GM18498 (cell line): ENCODE measurements around the gene VGLL3.

Experiments used
- ATAC-seq: cut with Tn5 transposase; IDR thresholded peaks from one replicate; pipeline ENCODE4 v1.9.1; 2021; ENCODE audit warnings: mild to moderate bottlenecking, moderate library complexity; ENCODE audit not compliant: unreplicated experiment

Gene VGLL3

DNA sequence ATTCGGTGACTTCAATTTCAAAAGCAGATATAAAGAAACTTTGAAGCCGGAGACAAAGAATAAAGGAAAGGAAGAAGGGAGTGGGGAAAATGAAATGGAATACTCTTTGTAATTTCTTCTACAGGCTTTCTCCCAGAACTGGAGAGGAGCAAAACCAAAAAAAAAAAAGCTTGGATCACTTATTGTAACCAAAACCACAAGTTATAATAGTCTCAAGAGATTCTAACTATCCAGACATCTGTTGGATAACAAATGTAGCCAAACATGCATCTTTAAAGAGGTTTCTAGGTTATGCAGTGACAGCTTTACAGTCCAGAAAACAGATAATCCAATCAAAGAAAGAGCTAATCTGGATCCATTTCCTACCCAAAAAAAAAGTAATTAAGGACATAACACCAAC is 36.2 kb downstream of the VGLL3 start:
- no peak for ATAC-seq

DNA sequence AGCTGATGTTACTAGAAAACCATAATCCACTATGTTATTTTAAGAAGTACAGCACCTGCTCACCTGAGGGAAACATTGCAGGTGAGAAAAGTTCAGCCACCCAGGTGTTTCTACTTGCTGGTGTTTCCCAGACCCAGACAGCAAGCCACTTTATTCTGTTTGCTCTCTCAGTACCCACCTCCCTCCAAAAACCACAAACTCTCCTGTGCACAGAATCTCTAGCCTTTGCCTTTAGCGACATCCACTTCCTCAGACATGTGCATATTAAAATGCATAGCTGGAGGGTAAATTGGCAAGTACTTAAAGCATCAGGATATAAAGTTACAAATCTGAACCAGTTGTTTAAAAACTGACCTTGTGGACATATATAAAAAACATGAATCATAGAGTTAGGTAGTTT is 36.7 kb downstream of the VGLL3 start:
- no peak for ATAC-seq

DNA sequence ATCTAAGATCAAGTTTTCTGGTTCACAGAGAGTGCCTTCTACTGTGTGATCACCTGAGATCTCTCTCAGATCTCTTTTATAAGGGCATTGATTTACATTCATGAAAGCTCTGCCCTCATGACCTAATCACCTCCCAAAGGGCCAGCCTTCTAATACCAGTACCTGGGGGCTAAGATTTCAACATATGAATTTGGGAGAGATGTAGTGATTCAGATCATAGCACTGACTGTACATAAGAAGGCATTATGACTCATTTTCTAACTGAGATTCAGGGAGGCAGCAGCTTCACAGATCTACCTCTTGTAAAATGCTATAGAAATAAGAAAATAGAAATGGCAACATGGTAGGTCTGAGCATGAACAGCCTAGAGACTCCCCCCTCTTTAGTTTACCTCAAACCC is 39.6 kb downstream of the VGLL3 start:
- no peak for ATAC-seq

DNA sequence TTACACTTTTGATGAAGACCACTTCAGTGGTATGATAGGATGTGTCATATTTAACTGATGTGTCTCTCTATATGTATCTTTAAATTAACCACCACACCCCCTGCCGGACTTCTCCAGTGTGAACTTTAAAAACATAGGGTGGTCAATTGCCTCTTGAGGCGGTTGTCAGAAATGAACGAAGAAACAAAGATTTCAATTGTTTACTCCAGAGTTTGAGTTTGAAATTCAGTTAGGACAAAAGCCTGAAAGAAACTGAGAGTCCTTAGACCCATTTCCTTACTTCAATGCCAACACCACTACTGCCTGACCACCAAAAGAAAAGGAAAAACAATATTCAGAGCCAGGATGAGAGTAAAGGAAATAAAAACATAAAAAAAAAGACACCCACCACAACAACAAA is 40.2 kb downstream of the VGLL3 start:
- no peak for ATAC-seq

DNA sequence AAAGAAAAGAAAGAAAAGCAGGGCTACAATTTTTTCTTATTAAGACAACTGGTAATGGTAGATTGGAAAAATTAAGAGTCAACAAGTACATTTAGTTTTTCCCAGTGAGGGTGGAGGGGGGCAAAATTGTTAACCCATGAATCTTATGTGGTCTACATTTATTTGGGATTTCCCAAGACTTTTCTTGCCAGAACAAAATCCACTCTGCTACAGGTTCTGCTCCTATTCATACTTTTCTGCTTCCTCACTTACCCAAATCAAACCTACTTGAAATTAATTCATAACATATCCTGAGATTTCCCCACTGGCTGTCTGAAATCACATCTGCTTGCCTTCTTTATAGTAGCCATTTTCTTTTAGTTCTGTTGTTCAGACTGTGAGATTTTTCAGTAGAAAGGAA is 41.1 kb downstream of the VGLL3 start:
- no peak for ATAC-seq

DNA sequence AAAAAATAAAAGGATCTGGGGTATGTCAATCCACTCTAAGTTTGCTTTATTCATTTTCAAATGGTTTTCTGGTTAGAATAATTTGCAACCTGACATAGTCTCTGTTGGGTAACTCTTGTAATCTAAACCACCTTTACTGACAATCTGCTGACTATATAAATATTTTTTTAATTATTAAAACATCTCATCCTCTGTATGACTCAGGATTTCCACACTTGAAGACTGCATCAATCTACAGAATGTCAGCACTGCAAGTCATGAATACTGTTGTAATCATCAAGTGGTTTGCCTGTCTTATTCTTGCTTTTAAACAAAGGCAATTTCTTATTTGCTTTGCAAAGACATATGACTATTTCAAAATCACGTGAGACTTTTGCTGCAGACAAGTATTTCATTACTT is 42.1 kb downstream of the VGLL3 start:
- no peak for ATAC-seq

DNA sequence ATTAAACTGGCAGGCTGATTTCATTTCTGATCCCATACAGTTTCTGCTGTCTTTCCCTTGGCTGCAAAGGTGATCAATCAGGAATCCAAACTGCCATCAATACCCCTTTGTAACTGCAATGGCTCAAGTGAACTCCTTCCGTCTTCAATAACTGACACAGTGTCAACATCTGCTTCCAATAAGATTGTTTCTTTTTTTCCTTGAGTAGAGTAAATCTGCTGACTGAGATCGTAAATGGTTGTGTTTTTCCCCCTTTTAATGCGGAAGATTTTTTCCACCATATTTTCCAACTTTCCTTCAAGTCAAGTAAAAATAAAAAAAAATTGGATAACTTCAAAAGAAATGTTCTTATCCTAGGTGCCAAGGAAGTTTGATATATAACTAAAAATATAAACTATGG is 48.7 kb downstream of the VGLL3 start:
- no peak for ATAC-seq

DNA sequence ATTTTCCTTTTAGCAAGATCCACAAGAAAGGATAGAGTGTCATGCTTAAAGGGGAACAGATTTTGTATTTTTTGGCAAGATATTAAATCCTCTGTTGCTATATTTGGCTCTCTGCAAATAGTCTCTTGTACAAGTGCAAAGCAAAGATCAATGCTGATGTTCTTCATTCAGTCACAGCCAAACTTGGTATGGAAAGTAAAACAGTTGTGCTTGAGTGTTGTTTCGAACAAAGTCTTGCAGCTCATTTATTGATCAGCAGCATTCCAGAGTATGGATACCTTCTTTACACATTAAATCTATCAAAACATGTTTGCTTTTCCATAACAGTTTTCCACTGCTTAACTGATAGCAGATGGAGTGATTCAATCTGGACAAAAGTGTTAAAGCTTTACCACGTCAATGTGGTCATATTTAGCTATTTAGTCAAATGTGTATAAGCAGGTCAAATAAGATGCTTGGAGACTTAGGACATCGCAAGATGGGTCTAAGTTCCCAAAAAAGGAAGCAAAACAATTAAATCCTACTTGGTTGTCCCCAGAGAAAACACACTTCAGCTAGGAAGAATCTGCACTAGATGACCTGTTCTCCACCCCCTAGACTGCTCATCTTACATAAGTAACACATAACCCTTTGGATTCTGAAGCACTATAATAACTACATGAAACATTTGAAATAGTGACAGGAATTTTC is 52.4 kb downstream of the VGLL3 start:
- ATAC-seq: no peak

DNA sequence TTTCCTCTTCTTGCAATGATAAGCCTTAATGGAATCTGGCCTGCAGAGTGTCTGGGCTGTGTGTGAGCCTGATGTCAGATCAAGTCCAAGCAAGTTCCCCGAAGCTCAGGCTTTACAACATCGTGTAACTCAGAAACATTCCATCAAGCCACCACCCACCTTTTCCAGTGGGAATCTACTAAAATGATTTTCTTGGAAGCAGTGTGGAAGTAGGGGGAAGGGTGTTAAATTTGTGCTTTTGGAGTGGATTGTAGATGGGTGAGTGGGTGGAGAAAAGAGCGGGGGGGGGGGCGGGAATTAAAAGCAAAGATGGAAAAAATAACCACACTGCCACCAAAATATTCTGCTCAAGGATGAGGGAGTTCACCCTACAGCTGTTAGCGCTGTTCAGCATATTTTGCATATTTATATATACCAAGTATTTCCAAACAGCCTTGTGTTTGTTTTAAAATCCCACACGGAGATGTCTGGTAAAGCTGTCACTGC is 53.6 kb downstream of the VGLL3 start:
- ATAC-seq: no peak

DNA sequence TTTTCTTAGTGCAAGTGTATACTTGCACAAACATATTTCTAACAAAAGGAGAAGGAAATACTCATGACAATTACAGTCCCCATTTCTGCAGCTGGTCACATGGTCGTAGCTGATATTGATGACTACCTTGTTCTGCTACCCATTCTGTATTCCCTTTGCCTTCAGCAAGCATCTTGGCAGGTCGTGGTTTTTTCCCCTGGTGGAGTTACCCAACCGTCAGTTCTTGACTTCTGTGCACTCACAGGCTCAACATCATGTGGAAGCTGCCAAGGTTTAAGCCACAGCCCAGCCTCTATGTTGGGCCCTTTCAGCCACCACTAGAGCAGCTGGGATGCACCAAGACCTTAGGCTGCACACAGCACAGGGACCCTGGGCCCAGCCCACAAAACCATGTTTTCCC is 56.1 kb downstream of the VGLL3 start:
- ATAC-seq: no peak

DNA sequence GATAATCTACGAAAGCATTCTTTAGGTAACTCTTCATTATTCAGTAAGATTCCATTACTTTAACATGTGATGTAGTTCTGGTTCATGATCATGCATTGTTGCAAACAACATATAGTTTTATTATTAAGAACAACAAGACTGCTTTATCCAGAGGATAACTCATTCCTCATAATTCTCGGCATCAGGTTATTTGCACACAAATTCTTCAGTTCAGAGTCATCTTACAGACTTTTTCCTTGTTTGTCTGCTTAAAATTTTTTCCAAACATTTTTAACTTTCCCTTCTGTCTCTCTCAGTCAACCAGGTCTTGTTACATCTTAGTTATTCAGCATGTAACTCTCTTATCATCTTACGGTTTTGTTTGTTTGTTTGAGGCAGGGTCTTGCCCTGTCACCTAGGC is 60.1 kb downstream of the VGLL3 start:
- no peak for ATAC-seq

DNA sequence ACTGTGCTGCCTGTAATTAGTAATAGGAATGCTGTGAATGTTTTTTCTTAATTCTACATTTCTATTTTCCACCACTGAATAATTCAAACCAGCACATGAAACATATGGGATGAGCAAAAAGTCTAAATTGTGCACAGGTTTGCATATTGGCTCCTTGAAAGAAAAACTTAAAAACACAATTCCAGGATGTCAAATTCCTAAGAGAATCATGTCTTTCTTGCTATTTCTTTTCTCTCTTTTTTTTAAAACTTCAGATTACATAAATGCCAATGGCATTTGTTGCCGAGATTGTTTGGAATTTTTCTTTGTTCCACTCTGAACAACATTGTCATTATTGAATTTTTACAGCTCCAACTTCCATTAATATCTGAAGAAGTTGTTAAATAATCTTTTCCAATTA is 60.8 kb downstream of the VGLL3 start:
- no peak for ATAC-seq

DNA sequence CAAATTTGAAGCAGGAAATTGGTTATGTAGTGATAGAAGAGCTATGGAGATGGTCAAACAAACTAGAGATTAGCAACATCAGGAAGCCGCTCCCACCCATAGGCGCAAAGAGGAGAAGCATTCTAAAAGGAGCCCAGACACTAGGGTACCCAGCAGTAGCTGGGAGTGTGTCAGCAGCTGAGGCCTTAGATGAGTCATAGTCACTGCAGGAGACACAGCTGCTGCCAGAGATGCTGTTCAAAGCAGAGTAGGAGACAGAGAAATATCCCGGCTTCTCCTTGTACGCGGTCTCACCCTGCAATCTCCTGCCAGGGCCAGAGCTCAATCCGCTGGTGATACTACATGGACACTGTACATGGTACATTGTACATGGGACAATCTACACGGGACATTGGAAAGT is 61.9 kb downstream of the VGLL3 start:
- ATAC-seq: no peak

DNA sequence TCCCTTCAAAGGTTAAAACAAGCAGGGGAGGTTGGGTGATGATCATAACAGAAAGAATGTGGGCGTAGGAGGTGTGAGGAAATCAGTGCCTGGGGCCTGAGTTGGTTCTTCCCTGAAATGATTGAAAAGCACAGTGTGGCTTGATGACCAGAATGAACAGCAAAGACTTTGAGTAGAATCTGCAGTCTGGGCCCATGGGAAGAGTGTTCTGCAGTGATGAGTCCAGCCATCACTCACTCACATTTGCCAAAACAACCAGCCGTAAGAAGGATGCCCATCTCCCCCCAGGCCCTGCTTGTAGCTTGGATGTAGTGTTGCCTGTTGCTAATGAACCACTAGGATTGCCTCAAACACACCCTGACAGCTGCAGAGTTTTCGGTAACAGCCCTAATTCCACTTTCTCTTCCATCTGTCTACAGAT is 67.9 kb downstream of the VGLL3 start:
- ATAC-seq: no peak

DNA sequence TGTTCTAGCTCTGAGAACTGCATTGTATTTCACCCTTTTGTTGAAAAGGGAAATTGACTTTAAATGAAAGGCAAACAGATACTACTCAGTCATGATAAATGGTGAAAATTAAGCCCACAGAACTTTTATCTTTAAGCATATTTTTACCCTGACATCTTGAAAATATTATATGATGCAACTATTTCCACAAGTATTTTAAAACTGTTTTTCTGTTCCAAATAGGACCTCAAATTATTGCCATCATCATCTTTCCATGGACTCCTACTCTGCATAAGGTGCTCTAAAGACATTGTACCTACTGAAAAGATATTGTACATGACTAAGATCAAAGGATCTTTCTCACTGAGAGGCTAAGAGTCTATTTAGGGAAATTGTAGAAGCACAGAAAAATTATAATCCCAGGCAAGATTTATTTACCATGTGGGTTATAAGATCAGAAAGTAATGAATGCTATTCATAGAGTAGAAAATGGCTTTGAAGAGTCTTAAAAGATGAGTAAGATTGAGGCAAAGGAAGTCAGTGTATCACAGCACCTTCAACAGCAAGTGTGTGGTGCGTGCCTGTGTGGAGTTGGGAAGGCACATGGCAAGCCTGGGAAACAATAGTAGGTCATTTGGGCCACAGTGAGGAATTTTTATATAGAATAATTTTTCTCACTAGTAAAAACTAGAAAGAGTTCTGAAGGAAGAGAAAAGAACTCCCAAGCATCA is 68.8 kb downstream of the VGLL3 start:
- ATAC-seq: no peak

DNA sequence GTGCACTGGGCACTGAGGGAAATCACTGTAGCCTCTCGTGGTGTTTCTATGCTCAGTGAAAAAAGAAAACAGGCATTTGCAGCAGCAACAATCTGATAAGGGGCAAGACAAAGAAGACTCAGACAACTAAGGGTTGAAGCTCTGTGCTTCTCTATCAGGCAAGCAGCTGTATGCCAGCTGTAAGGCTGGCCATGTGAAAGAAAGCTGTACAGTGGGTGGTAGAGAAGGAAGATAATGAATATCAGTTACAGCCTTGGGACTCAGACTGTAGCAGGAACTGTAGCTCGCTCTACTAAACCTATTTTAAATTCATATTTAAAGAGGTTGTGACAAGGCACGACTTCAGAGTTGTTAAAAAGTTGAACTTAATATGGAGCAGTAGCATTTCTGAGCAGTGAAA is 76.3 kb downstream of the VGLL3 start:
- ATAC-seq: no peak

DNA sequence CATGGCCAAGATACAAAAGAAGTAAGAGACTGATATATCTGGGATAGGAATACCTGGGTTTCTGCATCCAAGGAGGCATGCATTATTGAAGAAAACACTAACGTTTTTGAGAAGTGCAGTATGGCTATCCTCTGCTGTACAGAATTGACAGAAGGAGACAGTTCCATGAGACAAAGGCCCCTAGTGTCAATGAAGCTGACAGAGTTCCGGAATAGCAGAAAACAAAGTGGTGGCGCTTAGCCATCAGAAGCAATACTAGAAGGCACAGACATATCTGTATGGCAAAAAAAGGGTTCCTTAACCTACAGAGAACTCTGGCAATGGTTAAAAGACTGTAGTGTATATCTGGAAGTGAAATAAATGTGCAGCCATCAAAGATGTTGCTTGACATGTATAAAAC is 77.8 kb downstream of the VGLL3 start:
- ATAC-seq: no peak

DNA sequence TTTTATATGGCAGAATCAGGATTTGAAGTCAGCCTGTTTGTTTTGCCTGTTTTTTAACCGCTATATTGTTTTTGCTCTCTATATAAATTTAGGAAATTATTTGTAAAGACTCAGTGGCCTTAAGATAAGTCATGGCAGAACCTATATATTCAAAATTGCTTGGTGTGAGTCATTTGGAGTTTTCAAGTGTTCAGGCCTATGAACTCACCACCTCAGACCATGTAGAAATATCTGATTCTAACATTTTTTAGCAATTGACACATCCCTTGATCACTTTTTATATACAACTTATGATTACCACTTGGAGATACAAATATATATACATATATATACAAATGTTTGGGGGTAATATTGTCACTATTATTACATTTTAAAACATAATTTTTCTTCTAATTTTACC is 95.7 kb downstream of the VGLL3 start:
- ATAC-seq: no peak

DNA sequence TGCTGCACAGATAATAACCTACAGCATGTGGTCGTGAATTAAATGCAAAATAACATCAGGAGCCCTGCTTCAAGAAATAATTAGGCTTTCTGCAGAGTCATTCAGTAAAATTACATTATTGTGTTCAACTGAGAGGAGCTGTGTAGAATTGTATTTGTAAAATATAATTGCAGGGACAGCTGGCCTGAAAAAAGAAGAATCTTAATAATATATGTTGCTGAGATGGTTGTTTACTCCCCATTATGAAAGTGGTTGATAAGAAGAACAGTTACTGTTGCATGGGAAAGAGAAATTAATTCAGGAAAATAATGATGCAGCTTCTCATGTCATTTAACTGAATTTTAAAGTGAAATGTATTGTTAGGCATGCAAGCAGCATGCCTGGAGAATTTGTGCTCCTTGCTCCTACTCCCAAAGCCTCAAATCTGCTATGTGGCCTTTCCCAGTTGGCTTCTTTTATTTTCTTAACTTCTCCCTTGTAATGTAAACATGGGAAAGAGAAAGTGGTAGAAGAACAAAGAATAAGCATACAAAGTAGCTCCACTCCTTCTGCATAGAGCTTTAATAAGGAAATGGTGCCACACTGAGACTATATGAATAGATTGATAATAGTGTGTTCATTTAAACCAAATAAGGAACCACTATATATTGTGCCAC is 100.1 kb downstream of the VGLL3 start:
- ATAC-seq: no peak
